HK-2 (cell line): ENCODE measurements around the gene NCKAP5.

Experiments
- DNase-seq: peaks from one replicate; pipeline ENCODE4 v3.0.0-alpha.2; 2018; ENCODE audit not compliant: unreplicated experiment

NCKAP5 gene

DNA sequence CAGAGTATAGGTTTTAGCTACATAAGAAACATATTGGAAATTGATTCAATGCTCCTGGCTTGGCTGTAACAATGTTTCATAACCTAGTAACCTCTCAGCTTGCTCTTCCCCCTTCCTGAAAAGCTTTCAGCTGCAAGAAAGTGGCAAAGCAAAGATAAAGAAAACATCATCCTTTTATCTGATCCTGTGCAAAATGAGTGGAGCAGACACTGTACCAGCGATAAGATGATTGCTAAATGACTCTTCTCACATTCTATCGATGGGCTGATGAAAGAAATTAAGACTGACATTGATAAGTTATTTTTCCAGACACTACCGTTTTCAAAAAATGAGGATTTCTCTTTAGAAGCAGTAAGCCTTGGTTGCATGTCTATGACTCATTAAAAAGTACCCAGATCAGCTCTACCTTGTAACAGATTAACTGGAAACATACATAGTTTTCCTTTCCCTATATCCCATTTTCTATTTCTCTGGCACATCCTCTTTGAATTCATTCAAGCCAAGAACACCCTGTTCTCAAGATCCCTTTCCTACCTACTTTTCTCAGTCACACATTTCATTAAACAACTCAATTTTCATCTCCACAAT is 811.2 kb downstream of the NCKAP5 start:
- DNase-seq = no peak

- no peak for DNase-seq
These were observed 813.3 kb downstream of the NCKAP5 start for GRCh38 chr2:132754867-132755472.

- DNase-seq = no peak
These were observed 813.9 kb downstream of the NCKAP5 start for GRCh38 chr2:132754392-132754791.

- no peak for DNase-seq
These were observed 815.6 kb downstream of the NCKAP5 start for GRCh38 chr2:132752421-132753206.

DNA sequence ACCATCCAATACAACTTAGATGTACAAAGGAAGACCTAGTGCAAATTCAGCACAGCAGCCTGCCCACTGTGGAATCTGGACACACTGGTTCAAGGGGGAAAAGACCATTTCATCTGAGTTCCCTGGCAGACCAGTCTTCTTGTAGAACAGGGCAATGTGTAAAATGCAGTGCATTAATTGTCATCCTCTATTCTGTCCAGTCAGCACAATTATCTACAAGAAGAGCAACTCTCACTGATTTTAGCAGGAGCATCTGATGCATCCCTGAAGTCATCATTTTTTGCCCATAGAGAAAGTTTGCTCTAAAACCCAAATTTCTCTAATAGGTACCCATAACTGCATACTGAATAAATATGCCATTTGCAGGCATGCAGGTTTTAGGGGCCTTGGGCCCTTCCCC is 816.4 kb downstream of the NCKAP5 start:
- DNase-seq = no peak

- no peak for DNase-seq
These were observed 817.7 kb downstream of the NCKAP5 start for GRCh38 chr2:132750606-132751005.

DNA sequence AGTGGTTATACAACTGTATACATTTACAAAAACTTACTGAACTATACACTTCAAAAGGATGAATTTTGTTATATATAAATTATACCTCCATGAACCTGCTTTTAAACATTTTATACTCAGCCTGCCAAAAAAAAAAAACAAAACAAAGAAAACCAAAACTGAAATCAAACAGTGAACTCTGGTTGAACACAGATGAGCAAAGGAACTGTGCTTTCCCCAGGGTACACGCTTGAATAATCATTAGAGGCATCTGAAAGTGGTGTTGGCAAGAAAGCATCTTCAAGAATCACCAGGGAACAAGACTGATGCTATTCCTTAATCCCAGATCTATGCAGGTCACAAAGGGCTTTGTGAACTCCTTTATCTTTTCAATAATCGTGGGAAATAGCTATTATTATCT is 821.2 kb downstream of the NCKAP5 start:
- DNase-seq = no peak

DNA sequence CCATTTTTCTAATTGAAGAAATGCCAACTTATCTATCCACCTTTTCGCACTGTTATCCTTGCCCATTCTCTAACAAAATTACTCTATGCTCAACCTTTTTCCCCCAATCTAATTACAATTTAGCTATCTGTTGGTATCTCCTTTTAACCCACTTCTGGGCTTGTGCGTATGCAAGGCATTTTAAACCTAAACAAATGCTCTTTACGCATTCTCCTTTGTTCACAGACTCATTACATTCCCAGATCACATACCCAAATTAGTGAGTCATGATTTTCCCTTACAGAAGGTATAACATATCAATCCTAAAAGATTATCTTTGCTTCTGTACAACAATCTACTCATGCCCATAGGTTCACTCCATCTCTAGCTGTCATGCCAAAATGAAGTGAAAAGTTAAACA is 826.5 kb downstream of the NCKAP5 start:
- no peak for DNase-seq

DNA sequence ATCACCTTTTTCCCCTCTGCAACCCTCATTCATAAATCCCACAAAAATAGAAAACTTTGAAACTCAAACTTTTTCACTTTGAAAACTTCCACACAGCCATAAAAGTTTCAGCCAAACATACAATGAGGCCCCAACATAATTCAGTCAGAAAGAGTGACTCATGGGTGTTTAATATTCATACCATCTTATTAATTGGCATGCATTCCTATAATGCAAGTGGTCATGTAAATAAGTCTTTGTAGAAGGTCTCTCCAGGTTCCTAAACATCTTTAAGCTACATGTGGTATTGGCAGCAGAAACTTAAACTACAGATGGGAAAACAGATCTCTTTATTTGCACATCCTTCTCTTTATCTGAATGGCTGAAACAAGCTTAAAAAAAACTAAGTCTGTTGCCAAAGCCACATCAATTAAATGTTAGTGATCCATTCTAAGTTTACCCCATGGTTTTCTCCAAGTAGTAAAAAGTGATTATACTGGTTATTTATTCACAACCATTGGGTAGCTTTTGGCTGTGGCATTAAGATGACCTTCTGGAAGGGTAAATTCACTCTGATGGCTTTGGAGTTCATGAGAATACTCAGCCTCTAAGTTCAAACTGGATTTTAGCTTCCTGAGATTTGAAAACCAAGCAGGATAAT is 828.1 kb downstream of the NCKAP5 start:
- no peak for DNase-seq

- DNase-seq = no peak
These were observed 830.0 kb downstream of the NCKAP5 start for GRCh38 chr2:132738223-132738622.

DNA sequence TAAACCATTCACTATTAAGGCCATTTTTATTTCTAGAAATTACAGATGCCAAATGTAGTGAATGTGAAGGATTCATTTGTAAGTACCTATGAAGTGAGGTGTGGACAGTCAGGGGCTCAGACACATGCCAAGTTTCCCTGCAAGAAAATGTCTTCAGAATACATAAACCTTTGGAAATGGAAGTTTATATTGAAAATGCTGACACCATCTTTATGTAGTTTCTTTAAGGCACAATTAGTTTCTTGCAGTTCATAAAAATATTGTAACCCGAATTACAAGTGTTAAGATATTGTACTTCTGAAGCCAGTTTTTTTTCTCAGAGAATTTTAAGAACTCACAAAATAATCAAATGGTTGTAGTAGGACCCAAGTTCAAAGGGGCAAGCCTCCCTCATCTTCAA is 832.2 kb downstream of the NCKAP5 start:
- no peak for DNase-seq

GRCh38 chr2:132734961-132735360 is 833.3 kb downstream of the NCKAP5 start:
- no peak for DNase-seq

GRCh38 chr2:132733094-132733493 is 835.2 kb downstream of the NCKAP5 start:
- no peak for DNase-seq

- no peak for DNase-seq
These were observed 835.6 kb downstream of the NCKAP5 start for GRCh38 chr2:132732694-132733093.

GRCh38 chr2:132731441-132731840 is 836.8 kb downstream of the NCKAP5 start:
- DNase-seq = no peak

DNA sequence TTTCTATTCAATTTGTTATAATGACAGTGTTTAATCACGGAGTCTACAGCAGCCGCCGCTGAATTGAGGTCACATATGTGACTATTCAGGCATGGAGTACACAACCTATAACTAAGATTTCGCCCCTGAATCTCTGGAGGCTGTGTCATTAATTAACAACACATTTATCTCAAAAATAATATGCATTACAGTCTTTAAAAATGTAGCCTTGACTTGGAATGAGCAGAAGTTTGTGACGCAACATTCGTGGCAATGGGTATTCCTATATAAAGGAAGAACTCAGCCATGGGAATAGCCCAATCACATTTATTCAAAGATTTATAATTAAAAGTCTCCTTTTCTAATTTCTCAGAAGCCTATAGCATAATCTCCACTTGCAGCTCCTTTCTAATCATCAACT is 837.7 kb downstream of the NCKAP5 start:
- no peak for DNase-seq

- DNase-seq = no peak
These were observed 838.7 kb downstream of the NCKAP5 start for GRCh38 chr2:132729522-132729921.

DNA sequence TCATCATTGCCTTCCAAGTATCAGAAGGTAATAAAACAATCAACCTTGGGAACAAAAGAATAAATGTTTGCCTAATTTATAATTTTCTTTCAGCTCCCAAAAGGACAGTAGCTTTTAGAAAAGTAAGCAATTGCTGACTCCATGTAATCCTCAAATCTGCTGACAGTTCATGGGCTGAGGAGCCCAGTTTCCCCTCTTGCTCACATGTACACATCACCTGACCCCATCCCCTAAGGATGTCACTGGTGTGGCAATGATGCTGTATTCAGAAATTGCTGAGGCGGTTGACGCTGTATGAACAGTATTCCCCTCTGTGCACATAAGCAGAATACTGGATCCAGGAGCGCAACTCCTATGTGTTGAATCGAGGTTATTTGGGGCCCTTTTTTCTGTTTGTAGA is 842.1 kb downstream of the NCKAP5 start:
- DNase-seq = no peak

GRCh38 chr2:132725748-132726147 is 842.5 kb downstream of the NCKAP5 start:
- DNase-seq = no peak

DNA sequence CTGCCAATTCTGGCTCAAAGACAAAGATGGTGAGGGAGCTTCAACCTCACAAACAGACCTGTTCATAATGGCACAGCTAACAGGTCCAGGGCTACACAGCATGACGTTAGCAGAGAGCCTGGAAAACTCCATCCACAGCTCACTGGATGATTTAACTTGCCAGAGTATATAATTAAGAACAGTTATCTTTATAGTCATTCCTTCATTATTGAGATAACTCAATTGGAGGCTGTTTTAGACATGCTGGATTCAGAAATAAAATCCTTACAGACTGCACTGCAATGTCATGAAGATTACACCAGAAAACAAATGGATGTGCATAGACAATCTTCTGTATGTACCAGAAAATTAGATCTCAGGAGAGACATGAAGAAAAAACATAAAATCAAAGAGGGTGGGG is 843.1 kb downstream of the NCKAP5 start:
- DNase-seq = no peak

- no peak for DNase-seq
These were observed 846.3 kb downstream of the NCKAP5 start for GRCh38 chr2:132721938-132722337.

GRCh38 chr2:132720393-132720792 is 847.9 kb downstream of the NCKAP5 start:
- no peak for DNase-seq

DNA sequence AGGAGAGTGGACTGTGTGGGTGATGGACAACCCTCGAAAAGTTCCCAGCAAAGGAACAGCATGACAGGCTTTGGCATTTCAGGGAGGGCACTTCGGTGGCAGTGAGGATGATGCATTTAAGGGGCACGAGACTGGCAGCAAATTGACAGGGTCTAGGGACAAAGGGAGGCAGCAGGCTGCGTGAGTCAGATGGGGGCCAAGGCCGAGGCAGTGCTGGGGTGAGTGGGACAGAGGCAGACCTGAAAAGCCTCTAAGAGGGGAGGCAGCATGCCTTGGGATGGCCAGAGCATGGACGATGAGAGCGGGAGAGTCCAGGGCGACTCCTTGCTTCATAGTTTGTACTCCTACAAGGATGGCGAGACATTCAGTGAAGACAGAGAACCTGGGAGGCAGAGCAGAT is 848.8 kb downstream of the NCKAP5 start:
- DNase-seq = no peak
